Hepatocyte (in vitro differentiated cells): ENCODE results near the gene PRPH.

ENCODE experiments used
- EZH2 ChIP-seq: fragments of 200-600 bp; sonication (generic); IDR thresholded peaks from 2 replicates; pipeline ENCODE4 v1.6.1; 2016; ENCODE audit warnings: antibody characterized with exemption, mild to moderate bottlenecking, borderline replicate concordance
- EZH2phosphoT487 ChIP-seq: fragments of 200-600 bp; sonication (generic); IDR thresholded peaks from one replicate; pipeline ENCODE4 v1.6.1; 2018; ENCODE audit warnings: antibody characterized with exemption, mild to moderate bottlenecking, low read depth, moderate library complexity; ENCODE audit not compliant: unreplicated experiment, severe bottlenecking
- TF ChIP-seq, protein P1 (sequence below): fragments of 200-600 bp; sonication (generic); IDR thresholded peaks from 2 replicates; pipeline ENCODE4 v1.5.1; 2016; ENCODE audit warnings: antibody characterized with exemption, mild to moderate bottlenecking; ENCODE audit not compliant: poor library complexity

DNA sequence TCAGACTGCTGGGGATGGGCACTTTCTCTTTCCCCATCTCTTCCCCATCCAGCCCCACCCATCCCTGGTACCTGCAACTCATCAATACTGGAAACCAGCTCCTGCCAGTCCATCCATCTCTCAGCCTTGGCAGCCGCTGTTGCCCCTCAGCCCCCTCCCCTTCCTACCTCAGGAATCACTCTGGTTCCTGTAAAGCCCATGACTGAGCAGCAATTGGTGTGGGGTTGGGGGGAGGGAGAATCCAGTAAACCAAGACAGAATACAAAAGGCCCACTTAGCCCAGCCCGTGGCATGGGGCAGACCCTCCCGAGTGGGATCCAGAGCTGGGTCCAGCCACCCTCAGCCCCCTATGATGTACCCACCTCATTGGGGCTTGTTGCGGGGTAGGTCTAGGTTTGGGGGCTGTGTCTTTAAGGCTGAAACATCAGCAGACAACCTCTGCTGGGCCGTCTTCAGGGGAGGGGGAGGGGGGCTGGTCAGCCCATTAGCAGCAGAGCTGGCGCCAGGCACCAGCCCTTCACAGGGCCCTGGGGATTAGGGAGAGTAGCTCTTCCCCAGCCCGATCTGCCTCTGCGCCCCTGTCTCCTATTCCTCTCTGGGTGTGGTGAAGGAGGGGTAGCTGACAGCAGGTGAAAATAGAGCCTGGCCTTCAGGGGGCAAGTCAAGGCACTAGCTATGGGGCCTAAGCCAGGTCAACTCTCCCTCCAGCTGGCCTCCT is 702 bp upstream of the PRPH start:
- TF ChIP-seq, protein P1, sequence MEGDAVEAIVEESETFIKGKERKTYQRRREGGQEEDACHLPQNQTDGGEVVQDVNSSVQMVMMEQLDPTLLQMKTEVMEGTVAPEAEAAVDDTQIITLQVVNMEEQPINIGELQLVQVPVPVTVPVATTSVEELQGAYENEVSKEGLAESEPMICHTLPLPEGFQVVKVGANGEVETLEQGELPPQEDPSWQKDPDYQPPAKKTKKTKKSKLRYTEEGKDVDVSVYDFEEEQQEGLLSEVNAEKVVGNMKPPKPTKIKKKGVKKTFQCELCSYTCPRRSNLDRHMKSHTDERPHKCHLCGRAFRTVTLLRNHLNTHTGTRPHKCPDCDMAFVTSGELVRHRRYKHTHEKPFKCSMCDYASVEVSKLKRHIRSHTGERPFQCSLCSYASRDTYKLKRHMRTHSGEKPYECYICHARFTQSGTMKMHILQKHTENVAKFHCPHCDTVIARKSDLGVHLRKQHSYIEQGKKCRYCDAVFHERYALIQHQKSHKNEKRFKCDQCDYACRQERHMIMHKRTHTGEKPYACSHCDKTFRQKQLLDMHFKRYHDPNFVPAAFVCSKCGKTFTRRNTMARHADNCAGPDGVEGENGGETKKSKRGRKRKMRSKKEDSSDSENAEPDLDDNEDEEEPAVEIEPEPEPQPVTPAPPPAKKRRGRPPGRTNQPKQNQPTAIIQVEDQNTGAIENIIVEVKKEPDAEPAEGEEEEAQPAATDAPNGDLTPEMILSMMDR, result no peak
- no peak for TF ChIP-seq EZH2
- TF ChIP-seq EZH2phosphoT487, result no peak
